DND-41 (cell line): ENCODE measurements around the gene SLC48A1.

Experiments used
- ATAC-seq: fragments of 200-7000 bp; cut with Tn5 transposase; 3 replicates; pipeline ENCODE4 v1.9.1; 2021; ENCODE audit warnings: low read depth; ENCODE audit not compliant: insufficient read depth
- DNase-seq: peaks from one replicate; pipeline ENCODE4 v3.0.0-alpha.2; 2020
- H2AFZ ChIP-seq: 2 replicates; pipeline ENCODE4 v1.6.0; 2012; ENCODE audit warnings: low read depth, low read length
- H3K27ac ChIP-seq: 2 replicates; pipeline ENCODE4 v1.5.1; 2012; ENCODE audit warnings: low read length, inconsistent platforms
- H3K27me3 ChIP-seq: fragments of 200-600 bp; sonication (generic); 2 replicates; pipeline ENCODE4 v1.6.0; 2012; ENCODE audit warnings: low read length, mild to moderate bottlenecking, inconsistent platforms; ENCODE audit not compliant: insufficient read depth, poor library complexity
- H3K36me3 ChIP-seq: 2 replicates; pipeline ENCODE4 v1.5.1; 2012; ENCODE audit warnings: low read length, inconsistent platforms; ENCODE audit not compliant: insufficient read depth
- H3K4me1 ChIP-seq: 2 replicates; pipeline ENCODE4 v1.5.1; 2012; ENCODE audit warnings: mild to moderate bottlenecking, low read length; ENCODE audit not compliant: insufficient read depth
- H3K4me2 ChIP-seq: 2 replicates; pipeline ENCODE4 v1.6.0; 2012; ENCODE audit warnings: mild to moderate bottlenecking, moderate library complexity, low read length, inconsistent platforms; ENCODE audit not compliant: insufficient read depth
- H3K4me3 ChIP-seq, 2 experiments: fragments of 200-600 bp in 1 of 2; shearing (Covaris generic) in 1 of 2; 2 replicates each; pipeline ENCODE4 v1.5.1; 2012 to 2016; ENCODE audit warnings: inconsistent platforms in 2 of 2, low read length in 2 of 2, mild to moderate bottlenecking in 2 of 2, low read depth in 1 of 2, moderate library complexity in 1 of 2
- H3K79me2 ChIP-seq: 2 replicates; pipeline ENCODE4 v1.6.0; 2012; ENCODE audit warnings: low read length, inconsistent platforms; ENCODE audit not compliant: insufficient read depth
- H3K9ac ChIP-seq: 2 replicates; pipeline ENCODE4 v1.6.0; 2012; ENCODE audit warnings: low read depth, mild to moderate bottlenecking, inconsistent platforms, low read length, moderate library complexity
- H3K9me3 ChIP-seq: 2 replicates; pipeline ENCODE4 v1.5.1; 2012; ENCODE audit warnings: low read length, moderate library complexity, mild to moderate bottlenecking, inconsistent platforms; ENCODE audit not compliant: insufficient read depth, severe bottlenecking
- H4K20me1 ChIP-seq: 2 replicates; pipeline ENCODE4 v1.6.0; 2012; ENCODE audit warnings: low read length; ENCODE audit not compliant: insufficient read depth
- EZH2 ChIP-seq: IDR thresholded peaks from 3 replicates; pipeline ENCODE4 v1.6.1; 2012; ENCODE audit warnings: borderline replicate concordance, low read depth, mild to moderate bottlenecking, moderate library complexity, low read length, inconsistent platforms; ENCODE audit not compliant: severe bottlenecking
- TF ChIP-seq, protein P1 (sequence below): IDR thresholded peaks from 2 replicates; pipeline ENCODE4 v1.5.1; 2012; ENCODE audit warnings: borderline replicate concordance, low read length, moderate library complexity, mild to moderate bottlenecking; ENCODE audit not compliant: poor library complexity, severe bottlenecking; ENCODE audit errors: extremely low read depth

The SLC48A1 gene

GRCh38 chr12:47828976-47829482 is 56.0 kb downstream of the SLC48A1 start:
- Histone ChIP-seq H3K9me3 (no peaks in the 10 kb centered on the region), H3K79me2 (no peaks in the 10 kb centered on the region), H3K4me1 (peaks cover 36% of the 10 kb centered on the region), H3K9ac (no peak overlapping the region), H3K4me2 (no peak overlapping the region), H3K27me3 (peaks cover 2% of the 10 kb centered on the region), H3K4me3 (no peak overlapping the region), H2AFZ (no peak overlapping the region), H3K27ac (no peak overlapping the region), H3K36me3 (no peaks in the 10 kb centered on the region), H4K20me1 (no peaks in the 10 kb centered on the region)
- no peak for TF ChIP-seq EZH2
- TF ChIP-seq, protein P1, sequence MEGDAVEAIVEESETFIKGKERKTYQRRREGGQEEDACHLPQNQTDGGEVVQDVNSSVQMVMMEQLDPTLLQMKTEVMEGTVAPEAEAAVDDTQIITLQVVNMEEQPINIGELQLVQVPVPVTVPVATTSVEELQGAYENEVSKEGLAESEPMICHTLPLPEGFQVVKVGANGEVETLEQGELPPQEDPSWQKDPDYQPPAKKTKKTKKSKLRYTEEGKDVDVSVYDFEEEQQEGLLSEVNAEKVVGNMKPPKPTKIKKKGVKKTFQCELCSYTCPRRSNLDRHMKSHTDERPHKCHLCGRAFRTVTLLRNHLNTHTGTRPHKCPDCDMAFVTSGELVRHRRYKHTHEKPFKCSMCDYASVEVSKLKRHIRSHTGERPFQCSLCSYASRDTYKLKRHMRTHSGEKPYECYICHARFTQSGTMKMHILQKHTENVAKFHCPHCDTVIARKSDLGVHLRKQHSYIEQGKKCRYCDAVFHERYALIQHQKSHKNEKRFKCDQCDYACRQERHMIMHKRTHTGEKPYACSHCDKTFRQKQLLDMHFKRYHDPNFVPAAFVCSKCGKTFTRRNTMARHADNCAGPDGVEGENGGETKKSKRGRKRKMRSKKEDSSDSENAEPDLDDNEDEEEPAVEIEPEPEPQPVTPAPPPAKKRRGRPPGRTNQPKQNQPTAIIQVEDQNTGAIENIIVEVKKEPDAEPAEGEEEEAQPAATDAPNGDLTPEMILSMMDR = no peak
- DNase-seq = no peak
- ATAC-seq = no peak

GRCh38 chr12:47829584-47829983 is 56.5 kb downstream of the SLC48A1 start:
- ATAC-seq (no peak), DNase-seq (no peak)
- Histone ChIP-seq H4K20me1 (no peaks in the 10 kb centered on the region), H3K4me3 (no peak overlapping the region), H3K4me2 (no peak overlapping the region), H3K36me3 (no peaks in the 10 kb centered on the region), H2AFZ (no peak overlapping the region), H3K9me3 (no peaks in the 10 kb centered on the region), H3K27me3 (peaks cover 2% of the 10 kb centered on the region), H3K79me2 (no peaks in the 10 kb centered on the region), H3K4me1 (peaks cover 36% of the 10 kb centered on the region), H3K9ac (no peak overlapping the region), H3K27ac (no peak overlapping the region)
- TF ChIP-seq, protein P1 = no peak
